DOHH2 (cell line): ENCODE measurements around the gene PAFAH2.

Source experiments
- EZH2phosphoT487 ChIP-seq: fragments of 200-600 bp; sonication (generic); IDR thresholded peaks from 2 replicates; pipeline ENCODE4 v1.6.1; 2017; ENCODE audit warnings: borderline replicate concordance, mild to moderate bottlenecking, antibody characterized with exemption, low read length, moderate library complexity, mixed read lengths
- TF ChIP-seq, protein P1 (sequence below): fragments of 200-600 bp; sonication (generic); IDR thresholded peaks from one replicate; pipeline ENCODE4 v1.5.1; 2014; ENCODE audit warnings: antibody characterized with exemption, mild to moderate bottlenecking, low read depth, low read length; ENCODE audit not compliant: poor library complexity, severe bottlenecking

DNA sequence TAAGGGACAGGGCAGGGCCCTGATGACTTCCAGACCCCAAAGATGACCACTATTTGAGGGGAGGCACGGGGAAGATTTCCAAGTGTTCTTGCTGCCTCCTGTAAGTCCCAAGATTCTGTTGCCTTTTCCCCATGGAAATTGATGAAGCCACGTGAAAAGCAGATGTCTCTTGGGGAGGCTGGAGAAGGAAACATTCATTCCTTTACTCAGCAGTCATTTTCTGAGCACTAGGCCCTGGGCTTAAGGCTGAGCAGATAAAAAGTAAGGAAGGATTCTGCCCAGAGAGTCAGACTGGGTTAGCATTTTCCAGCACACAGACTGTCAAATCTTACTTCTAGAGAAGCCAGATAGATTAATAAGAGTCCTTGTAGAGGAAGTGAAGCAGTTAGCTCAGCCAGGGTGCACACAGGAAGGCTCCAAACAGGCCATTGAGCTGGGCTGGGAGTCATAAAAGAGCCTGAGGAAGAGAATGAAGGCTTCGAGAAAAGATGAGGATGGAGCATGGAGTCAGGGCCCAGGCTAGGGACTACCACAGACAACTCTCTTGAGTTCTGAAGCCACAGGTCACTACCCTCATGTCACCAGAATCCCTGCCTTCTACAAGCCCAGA, 33.9 kb upstream of the PAFAH2 start:
- TF ChIP-seq, protein P1, sequence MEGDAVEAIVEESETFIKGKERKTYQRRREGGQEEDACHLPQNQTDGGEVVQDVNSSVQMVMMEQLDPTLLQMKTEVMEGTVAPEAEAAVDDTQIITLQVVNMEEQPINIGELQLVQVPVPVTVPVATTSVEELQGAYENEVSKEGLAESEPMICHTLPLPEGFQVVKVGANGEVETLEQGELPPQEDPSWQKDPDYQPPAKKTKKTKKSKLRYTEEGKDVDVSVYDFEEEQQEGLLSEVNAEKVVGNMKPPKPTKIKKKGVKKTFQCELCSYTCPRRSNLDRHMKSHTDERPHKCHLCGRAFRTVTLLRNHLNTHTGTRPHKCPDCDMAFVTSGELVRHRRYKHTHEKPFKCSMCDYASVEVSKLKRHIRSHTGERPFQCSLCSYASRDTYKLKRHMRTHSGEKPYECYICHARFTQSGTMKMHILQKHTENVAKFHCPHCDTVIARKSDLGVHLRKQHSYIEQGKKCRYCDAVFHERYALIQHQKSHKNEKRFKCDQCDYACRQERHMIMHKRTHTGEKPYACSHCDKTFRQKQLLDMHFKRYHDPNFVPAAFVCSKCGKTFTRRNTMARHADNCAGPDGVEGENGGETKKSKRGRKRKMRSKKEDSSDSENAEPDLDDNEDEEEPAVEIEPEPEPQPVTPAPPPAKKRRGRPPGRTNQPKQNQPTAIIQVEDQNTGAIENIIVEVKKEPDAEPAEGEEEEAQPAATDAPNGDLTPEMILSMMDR, result no peak
- no peak for TF ChIP-seq EZH2phosphoT487
